SK-N-MC (cell line): ENCODE data around the gene TBC1D3I.

ENCODE experiments used
- DNase-seq: peaks from one replicate; pipeline ENCODE4 v3.0.0-alpha.2; 2011; ENCODE audit warnings: low read depth, low spot score
- H3K27ac ChIP-seq: fragments of 200-600 bp; sonication (generic); 2 replicates; pipeline ENCODE4 v1.5.1; 2016; ENCODE audit warnings: mixed run types
- H3K36me3 ChIP-seq: fragments of 200-600 bp; sonication (generic); 2 replicates; pipeline ENCODE4 v1.6.1; 2017; ENCODE audit warnings: antibody characterized with exemption, low read length, mixed read lengths; ENCODE audit not compliant: insufficient read depth
- H3K4me3 ChIP-seq: fragments of 200-600 bp; sonication (generic); 2 replicates; pipeline ENCODE4 v1.5.1; 2016
- H3K9ac ChIP-seq: fragments of 200-600 bp; sonication (generic); 2 replicates; pipeline ENCODE4 v1.8.0; 2017; ENCODE audit warnings: mixed run types, mixed read lengths; ENCODE audit not compliant: insufficient read length
- H3K9me3 ChIP-seq: fragments of 200-600 bp; sonication (generic); 2 replicates; pipeline ENCODE4 v1.6.1; 2017; ENCODE audit warnings: low read depth, mild to moderate bottlenecking, antibody characterized with exemption, low read length, moderate library complexity, mixed read lengths
- EZH2 ChIP-seq: fragments of 200-600 bp; sonication (generic); IDR thresholded peaks from one replicate; pipeline ENCODE4 v1.6.1; 2017; ENCODE audit warnings: antibody characterized with exemption
- FOXP2 ChIP-seq: optimal IDR thresholded peaks from 2 replicates; pipeline ENCODE3; 2011; ENCODE audit warnings: mild to moderate bottlenecking, moderate library complexity; ENCODE audit not compliant: insufficient read depth; ENCODE audit errors: extremely low read length, control extremely low read depth
- POLR2AphosphoS5 ChIP-seq: IDR thresholded peaks from 2 replicates; pipeline ENCODE4 v1.6.1; 2012; ENCODE audit warnings: mild to moderate bottlenecking, low read depth, low read length, borderline replicate concordance

Gene TBC1D3I

GRCh38 chr17:36205637-36206485 lies 58.5 kb downstream of the TBC1D3I start:
- Histone ChIP-seq H3K36me3 (no peaks in the 10 kb centered on the region), H3K9me3 (no peaks in the 10 kb centered on the region), H3K4me3 (no peak overlapping the region), H3K27ac (no peak overlapping the region), H3K9ac (no peak overlapping the region)
- DNase-seq, result no peak
- TF ChIP-seq FOXP2 (no peak), POLR2AphosphoS5 (no peak), EZH2 (no peak)

DNA sequence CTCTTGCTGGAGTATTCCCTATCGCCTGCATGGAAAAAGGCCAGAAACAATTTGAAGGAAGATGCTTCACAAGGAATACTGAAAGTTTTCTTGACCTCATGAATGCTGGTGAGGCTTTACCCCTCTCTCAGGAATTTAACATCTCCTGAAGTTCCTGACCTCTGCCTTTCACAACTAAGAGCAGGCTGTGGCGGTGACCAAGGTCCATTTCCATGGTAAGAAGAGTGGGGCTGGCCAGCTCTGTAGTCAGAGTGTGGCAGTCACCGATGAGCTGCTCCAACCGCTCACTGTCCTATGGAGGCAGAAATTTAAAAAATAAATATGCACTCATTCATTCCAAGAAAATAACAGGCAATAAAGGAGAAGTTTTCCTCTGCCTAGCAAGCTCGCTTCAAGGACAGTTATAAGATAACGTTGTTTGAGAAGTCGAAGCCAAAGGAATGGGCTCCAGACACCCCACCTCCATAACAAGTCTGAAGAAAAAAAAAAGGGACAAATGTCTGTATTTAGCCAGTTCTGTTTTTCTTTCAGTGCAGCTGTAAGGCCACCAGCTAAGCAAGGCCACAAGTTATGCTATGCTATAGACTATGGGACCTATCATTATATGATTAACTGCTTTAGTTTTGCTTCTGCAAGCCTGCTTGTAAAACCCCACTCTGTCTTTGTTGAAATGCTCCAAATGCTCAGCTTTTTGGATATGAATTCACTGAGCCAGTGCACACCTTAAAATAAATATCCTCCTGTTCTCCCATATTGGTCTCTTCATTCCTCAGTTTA lies 59.5 kb downstream of the TBC1D3I start:
- Histone ChIP-seq H3K27ac (no peak overlapping the region), H3K36me3 (no peaks in the 10 kb centered on the region), H3K9me3 (no peaks in the 10 kb centered on the region), H3K4me3 (no peak overlapping the region), H3K9ac (no peak overlapping the region)
- no peak for DNase-seq
- TF ChIP-seq FOXP2 (no peak), EZH2 (no peak), POLR2AphosphoS5 (no peak)
